K562 (cell line): Measurements from ENCODE around the gene VIM. TPM values are rescaled to one million over a fixed set of nuclear protein-coding genes. Genes with fewer than 3 reads are reported as not detected.
A peak's percentile ranks its signal among the peaks of the same experiment; 100 is the strongest.

Experiments
- ID3 ChIP-seq, 2 experiments: fragments of 250-450 bp in 1 of 2; fragments of 450-650 bp in 1 of 2; sonication (Bioruptor Pico) in 1 of 2; IDR thresholded peaks; 2 replicates each; pipeline versions ENCODE4 v1.6.1 to v1.8.0; 2016 to 2021; ENCODE audit warnings: mild to moderate bottlenecking in 2 of 2, moderate library complexity in 2 of 2, missing compliant biosample characterization in 1 of 2, missing genetic modification characterization in 1 of 2
- NR4A1 ChIP-seq, 2 experiments: fragments of 250-450 bp in 1 of 2; fragments of 450-650 bp in 1 of 2; sonication (Bioruptor Pico) in 1 of 2; IDR thresholded peaks; 2 replicates each; pipeline versions ENCODE4 v1.4.0 to v1.6.1; 2016 to 2020; ENCODE audit warnings: mild to moderate bottlenecking in 2 of 2, missing compliant biosample characterization in 1 of 2, missing genetic modification characterization in 1 of 2, moderate library complexity in 1 of 2
- RAD21 ChIP-seq, 2 experiments: fragments of 250-450 bp in 1 of 2; fragments of 450-650 bp in 1 of 2; sonication (Bioruptor Pico) in 1 of 2; formaldehyde crosslinking in 1 of 2; IDR thresholded peaks in 1 of 2; conservative IDR thresholded peaks in 1 of 2; 2 replicates each; pipeline versions ENCODE4 v1.4.0 to v1.8.0; 2020 to 2022; ENCODE audit warnings: mild to moderate bottlenecking in 2 of 2, moderate library complexity in 1 of 2
- polyA plus RNA-seq, 8 experiments: library from polyadenylated mRNA; depleted of rRNA in 4 of 8; stranded (reverse) in 5 of 8; unstranded in 3 of 8; fragments of >200 nt; fragmentation: Nextera tagmentation in 2 of 8; fragmentation: Illumina TruSeq in 1 of 8; extraction: Ambion mirVana in 2 of 8; extraction: Trizol in 1 of 8; gene quantifications; 2 replicates each; pipeline versions ENCODE4 v1.2.1 to v1.2.3, GENCODE V29; 2011 to 2014; ENCODE audit warnings: inconsistent platforms in 1 of 8, missing spikeins in 1 of 8
- total RNA-seq, 7 experiments: library from RNA; depleted of rRNA in 6 of 7; stranded (reverse); fragments of >200 nt in 6 of 7; fragmentation: Illumina TruSeq in 2 of 7; extraction: Trizol in 2 of 7; gene quantifications; 2 replicates each; pipeline versions ENCODE4 v1.2.1 to v1.2.3, GENCODE V29; 2011 to 2021; ENCODE audit warnings: low replicate concordance in 1 of 7
- TF ChIP-seq, protein P1 (sequence below), 2 experiments: fragments of 450-650 bp; formaldehyde crosslinking in 1 of 2; IDR thresholded peaks; 2 replicates each; pipeline versions ENCODE4 v1.4.0 to v1.6.1; 2014 to 2020; ENCODE audit warnings: mild to moderate bottlenecking in 2 of 2, borderline replicate concordance in 1 of 2, low read depth in 1 of 2

The VIM gene
- total and polyA plus RNA-seq, 9 of the 15 experiments (the other 6 are each of a cell fraction or from before 2014, with no cell fraction given): 86.0 to 621 (median 383) TPM

GRCh38 chr10:17250736-17251135, 22.7 kb downstream of the VIM start (continued):
- TF ChIP-seq, protein P1, sequence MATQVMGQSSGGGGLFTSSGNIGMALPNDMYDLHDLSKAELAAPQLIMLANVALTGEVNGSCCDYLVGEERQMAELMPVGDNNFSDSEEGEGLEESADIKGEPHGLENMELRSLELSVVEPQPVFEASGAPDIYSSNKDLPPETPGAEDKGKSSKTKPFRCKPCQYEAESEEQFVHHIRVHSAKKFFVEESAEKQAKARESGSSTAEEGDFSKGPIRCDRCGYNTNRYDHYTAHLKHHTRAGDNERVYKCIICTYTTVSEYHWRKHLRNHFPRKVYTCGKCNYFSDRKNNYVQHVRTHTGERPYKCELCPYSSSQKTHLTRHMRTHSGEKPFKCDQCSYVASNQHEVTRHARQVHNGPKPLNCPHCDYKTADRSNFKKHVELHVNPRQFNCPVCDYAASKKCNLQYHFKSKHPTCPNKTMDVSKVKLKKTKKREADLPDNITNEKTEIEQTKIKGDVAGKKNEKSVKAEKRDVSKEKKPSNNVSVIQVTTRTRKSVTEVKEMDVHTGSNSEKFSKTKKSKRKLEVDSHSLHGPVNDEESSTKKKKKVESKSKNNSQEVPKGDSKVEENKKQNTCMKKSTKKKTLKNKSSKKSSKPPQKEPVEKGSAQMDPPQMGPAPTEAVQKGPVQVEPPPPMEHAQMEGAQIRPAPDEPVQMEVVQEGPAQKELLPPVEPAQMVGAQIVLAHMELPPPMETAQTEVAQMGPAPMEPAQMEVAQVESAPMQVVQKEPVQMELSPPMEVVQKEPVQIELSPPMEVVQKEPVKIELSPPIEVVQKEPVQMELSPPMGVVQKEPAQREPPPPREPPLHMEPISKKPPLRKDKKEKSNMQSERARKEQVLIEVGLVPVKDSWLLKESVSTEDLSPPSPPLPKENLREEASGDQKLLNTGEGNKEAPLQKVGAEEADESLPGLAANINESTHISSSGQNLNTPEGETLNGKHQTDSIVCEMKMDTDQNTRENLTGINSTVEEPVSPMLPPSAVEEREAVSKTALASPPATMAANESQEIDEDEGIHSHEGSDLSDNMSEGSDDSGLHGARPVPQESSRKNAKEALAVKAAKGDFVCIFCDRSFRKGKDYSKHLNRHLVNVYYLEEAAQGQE (IDR thresholded peaks at IDR 0.05; ENCODE audit: borderline replicate concordance): peak; percentile 48
- TF ChIP-seq, protein P1 (CRISPR knock-in tag; IDR thresholded peaks at IDR 0.05; ENCODE audit: low read depth): no peak
- TF ChIP-seq ID3 (CRISPR knock-in tag; IDR thresholded peaks at IDR 0.05): no peak
- no peak for TF ChIP-seq ID3 (tag; IDR thresholded peaks at IDR 0.05)
- peak; percentile 27 to 62 for TF ChIP-seq RAD21 (CRISPR knock-in tag; conservative IDR thresholded peaks at IDR 0.05 in 1 of 2, IDR thresholded peaks at IDR 0.05 in 1 of 2)
- no peak for TF ChIP-seq NR4A1 (CRISPR knock-in tag; IDR thresholded peaks at IDR 0.05)
- TF ChIP-seq NR4A1 (tag; IDR thresholded peaks at IDR 0.05): no peak
